GM13977 (cell line): Measurements from ENCODE around the gene FHIP1B.
"Not testable (repeated sequence)": the region's sequence is repeated elsewhere in the genome, so short reads cannot be mapped to it uniquely, and the experiment has no call there.

Experiments used
- DNase-seq: peaks from one replicate; pipeline ENCODE4 v3.0.0; 2012; ENCODE audit warnings: low spot score
- CTCF ChIP-seq: IDR thresholded peaks from 2 replicates; pipeline ENCODE4 v1.5.1; 2012; ENCODE audit warnings: mild to moderate bottlenecking, control low read depth; ENCODE audit not compliant: insufficient read depth; ENCODE audit errors: extremely low read depth, missing control alignments
- in situ Hi-C: fragments of 300-500 bp; cut with MboI; formaldehyde crosslinking; loops from one replicate; pipeline ENCODE4 v1.12.0; 2022; ENCODE audit warnings: low sequenced_read_pairs, low pct_unique_long_range_greater_than_20kb, mixed read lengths, inconsistent platforms; ENCODE audit not compliant: unreplicated experiment

FHIP1B gene

GRCh38 chr11:6234387-6235107, at the start of gene FHIP1B:
TSS of gene FHIP1B (minus strand) at chr11:6234636. CDS start at chr11:6224516, 10,120 bp downstream.
- no peak for TF ChIP-seq CTCF
- in situ Hi-C loops = no loop called here

GRCh38 chr11:6283453-6284023, 49.1 kb upstream of the FHIP1B start:
- in situ Hi-C loops = no loop called here
- TF ChIP-seq CTCF = no peak
- DNase-seq = no peak

More at GRCh38 chr11:6234387-6235107, at the start of gene FHIP1B:
- peak; percentile 97 for DNase-seq

- DNase-seq, in situ Hi-C loops: not testable (repeated sequence)
Observed at GRCh38 chr11:6280809-6281208, 46.4 kb upstream of the FHIP1B start.

- in situ Hi-C loops = no loop called here
Observed at GRCh38 chr11:6273188-6273587, 38.8 kb upstream of the FHIP1B start.

GRCh38 chr11:6271598-6271997, 37.2 kb upstream of the FHIP1B start:
- in situ Hi-C loops = no loop called here
- no peak for TF ChIP-seq CTCF
- no peak for DNase-seq

More at GRCh38 chr11:6273188-6273587, 38.8 kb upstream of the FHIP1B start:
- DNase-seq = no peak
- no peak for TF ChIP-seq CTCF

- in situ Hi-C loops = no loop called here
- DNase-seq = no peak
- TF ChIP-seq CTCF = no peak
Observed at GRCh38 chr11:6270584-6271246, 36.3 kb upstream of the FHIP1B start.

- DNase-seq = no peak
- TF ChIP-seq CTCF = peak; percentile 47
- in situ Hi-C loops = no loop called here
Observed at GRCh38 chr11:6269994-6270393, 35.6 kb upstream of the FHIP1B start.
